ENCODE results near the gene DPF3. TPM values are rescaled to one million over a fixed set of nuclear protein-coding genes. Genes with fewer than 3 reads are reported as not detected.

The DPF3 gene
- total and polyA plus RNA-seq, 2 donors from 2014 or later, result 2.3 to 2.8 TPM

- Histone ChIP-seq H3K27ac (ENCODE audit: low read depth in 2 of 2, low read length in 2 of 2) (no peak overlapping the region), H3K9me3 (ENCODE audit: control insufficient read depth in 2 of 3, insufficient read depth in 1 of 3, low read length in 3 of 3) (no peaks in the 10 kb centered on the region), H3K9ac (ENCODE audit: low read length in 3 of 3) (no peak overlapping the region), H3K4me3 (ENCODE audit: low read length in 3 of 3) (no peak overlapping the region), H3K36me3 (ENCODE audit: control insufficient read depth in 2 of 3, insufficient read depth in 3 of 3, low read length in 3 of 3) (no peaks in the 10 kb centered on the region), H3K4me1 (ENCODE audit: control insufficient read depth in 2 of 3, insufficient read depth in 2 of 3, low read depth in 1 of 3, low read length in 3 of 3) (no peaks in the 10 kb centered on the region), H3K27me3 (ENCODE audit: control insufficient read depth, insufficient read depth, low read length) (no peaks in the 10 kb centered on the region)
- intact Hi-C loops (cut with DNase I), result no loop called here
- DNase-seq (no peak), FAIRE-seq (no peak)
- TF ChIP-seq, protein P1, sequence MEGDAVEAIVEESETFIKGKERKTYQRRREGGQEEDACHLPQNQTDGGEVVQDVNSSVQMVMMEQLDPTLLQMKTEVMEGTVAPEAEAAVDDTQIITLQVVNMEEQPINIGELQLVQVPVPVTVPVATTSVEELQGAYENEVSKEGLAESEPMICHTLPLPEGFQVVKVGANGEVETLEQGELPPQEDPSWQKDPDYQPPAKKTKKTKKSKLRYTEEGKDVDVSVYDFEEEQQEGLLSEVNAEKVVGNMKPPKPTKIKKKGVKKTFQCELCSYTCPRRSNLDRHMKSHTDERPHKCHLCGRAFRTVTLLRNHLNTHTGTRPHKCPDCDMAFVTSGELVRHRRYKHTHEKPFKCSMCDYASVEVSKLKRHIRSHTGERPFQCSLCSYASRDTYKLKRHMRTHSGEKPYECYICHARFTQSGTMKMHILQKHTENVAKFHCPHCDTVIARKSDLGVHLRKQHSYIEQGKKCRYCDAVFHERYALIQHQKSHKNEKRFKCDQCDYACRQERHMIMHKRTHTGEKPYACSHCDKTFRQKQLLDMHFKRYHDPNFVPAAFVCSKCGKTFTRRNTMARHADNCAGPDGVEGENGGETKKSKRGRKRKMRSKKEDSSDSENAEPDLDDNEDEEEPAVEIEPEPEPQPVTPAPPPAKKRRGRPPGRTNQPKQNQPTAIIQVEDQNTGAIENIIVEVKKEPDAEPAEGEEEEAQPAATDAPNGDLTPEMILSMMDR (IDR thresholded peaks at IDR 0.05; ENCODE audit: borderline replicate concordance, extremely low read depth, insufficient read depth), result no peak
These were observed 287.0 kb downstream of the DPF3 start for GRCh38 chr14:72606879-72607278.

- Histone ChIP-seq H3K9ac (ENCODE audit: low read length in 3 of 3) (no peak overlapping the region), H3K4me3 (ENCODE audit: low read length in 3 of 3) (no peak overlapping the region), H3K27me3 (ENCODE audit: control insufficient read depth, insufficient read depth, low read length) (no peaks in the 10 kb centered on the region), H3K27ac (ENCODE audit: low read depth in 2 of 2, low read length in 2 of 2) (no peak overlapping the region), H3K4me1 (ENCODE audit: control insufficient read depth in 2 of 3, insufficient read depth in 2 of 3, low read depth in 1 of 3, low read length in 3 of 3) (no peaks in the 10 kb centered on the region), H3K36me3 (ENCODE audit: control insufficient read depth in 2 of 3, insufficient read depth in 3 of 3, low read length in 3 of 3) (no peaks in the 10 kb centered on the region), H3K9me3 (ENCODE audit: control insufficient read depth in 2 of 3, insufficient read depth in 1 of 3, low read length in 3 of 3) (no peaks in the 10 kb centered on the region)
- DNase-seq (no peak), FAIRE-seq (no peak)
- TF ChIP-seq, protein P1 (IDR thresholded peaks at IDR 0.05; ENCODE audit: borderline replicate concordance, extremely low read depth, insufficient read depth), result no peak
- intact Hi-C loops (cut with DNase I), result no loop called here
These were observed 288.0 kb downstream of the DPF3 start for GRCh38 chr14:72605921-72606220.

- Histone ChIP-seq H3K36me3 (ENCODE audit: control insufficient read depth in 2 of 3, insufficient read depth in 3 of 3, low read length in 3 of 3) (no peaks in the 10 kb centered on the region), H3K4me1 (ENCODE audit: control insufficient read depth in 2 of 3, insufficient read depth in 2 of 3, low read depth in 1 of 3, low read length in 3 of 3) (no peaks in the 10 kb centered on the region), H3K27ac (ENCODE audit: low read depth in 2 of 2, low read length in 2 of 2) (no peak overlapping the region), H3K27me3 (ENCODE audit: control insufficient read depth, insufficient read depth, low read length) (no peaks in the 10 kb centered on the region), H3K4me3 (ENCODE audit: low read length in 3 of 3) (no peak overlapping the region), H3K9ac (ENCODE audit: low read length in 3 of 3) (no peak overlapping the region), H3K9me3 (ENCODE audit: control insufficient read depth in 2 of 3, insufficient read depth in 1 of 3, low read length in 3 of 3) (no peaks in the 10 kb centered on the region)
- intact Hi-C loops (cut with DNase I), result no loop called here
- TF ChIP-seq, protein P1 (IDR thresholded peaks at IDR 0.05; ENCODE audit: borderline replicate concordance, extremely low read depth, insufficient read depth), result no peak
- DNase-seq (no peak), FAIRE-seq (no peak)
These were observed 288.6 kb downstream of the DPF3 start for GRCh38 chr14:72605096-72605920.

GRCh38 chr14:72604133-72604532 lies 289.8 kb downstream of the DPF3 start:
- no peak overlapping the region for H3K4me3 ChIP-seq (ENCODE audit: low read length in 3 of 3)
- FAIRE-seq (no peak), DNase-seq (no peak)
- H3K9ac ChIP-seq (ENCODE audit: low read length in 3 of 3), result no peak overlapping the region
- no peaks in the 10 kb centered on the region for H3K36me3 ChIP-seq (ENCODE audit: control insufficient read depth in 2 of 3, insufficient read depth in 3 of 3, low read length in 3 of 3)
- no peaks in the 10 kb centered on the region for H3K9me3 ChIP-seq (ENCODE audit: control insufficient read depth in 2 of 3, insufficient read depth in 1 of 3, low read length in 3 of 3)
- H3K4me1 ChIP-seq (ENCODE audit: control insufficient read depth in 2 of 3, insufficient read depth in 2 of 3, low read depth in 1 of 3, low read length in 3 of 3), result no peaks in the 10 kb centered on the region
- no peak overlapping the region for H3K27ac ChIP-seq (ENCODE audit: low read depth in 2 of 2, low read length in 2 of 2)
- TF ChIP-seq, protein P1 (IDR thresholded peaks at IDR 0.05; ENCODE audit: borderline replicate concordance, extremely low read depth, insufficient read depth), result no peak
- no peaks in the 10 kb centered on the region for H3K27me3 ChIP-seq (ENCODE audit: control insufficient read depth, insufficient read depth, low read length)
- intact Hi-C loops (cut with DNase I), result no loop called here
